A549 treated with CORT108297 at 1 μM for 4 hours (cell line): ENCODE data around the gene ITPKC. TPM values are rescaled to one million over a fixed set of nuclear protein-coding genes. Genes with fewer than 3 reads are reported as not detected.

Experiments
- total RNA-seq: library from RNA; stranded (reverse); fragments of 200-300 nt; extraction: Qiagen RNA extraction; gene quantifications from 5 replicates; pipeline ENCODE4 v1.2.3, GENCODE V29; 2022

ITPKC gene
- total RNA-seq, result 18.0 to 22.5 TPM (median 20.6 TPM) in 5 replicates

GRCh38 chr19:40716482-40717324 is at the start of gene ITPKC, which contains the start of gene COQ8B:
TSS of gene ITPKC (plus strand) at chr19:40717112. CDS start at chr19:40717136, 24 bp downstream.
TSS of gene COQ8B (minus strand) at chr19:40716886. CDS start at chr19:40714632, 2,254 bp downstream.

GRCh38 chr19:40690050-40690692 is 26.7 kb upstream of the ITPKC start, which contains the start of gene NUMBL:
TSS of gene NUMBL (minus strand) at chr19:40690651. CDS start at chr19:40690483, 168 bp downstream.

GRCh38 chr19:40750058-40750873 is 33.4 kb downstream of the ITPKC start, which contains the start of gene ACTMAP:
TSS of gene ACTMAP (minus strand) at chr19:40750477. CDS start at chr19:40749803, 674 bp downstream.

GRCh38 chr19:40750874-40751537 is 34.1 kb downstream of the ITPKC start, which contains the start of gene SNRPA:
TSS of gene SNRPA (plus strand) at chr19:40751203. CDS start at chr19:40751409, 206 bp downstream.

GRCh38 chr19:40774916-40775631 is 58.2 kb downstream of the ITPKC start, which contains the start of gene MIA:
TSS of gene MIA (plus strand) at chr19:40775521. CDS start at chr19:40775543, 22 bp downstream.

GRCh38 chr19:40777937-40778705 is 61.2 kb downstream of the ITPKC start, which contains the start of gene RAB4B:
TSS of gene RAB4B (plus strand) at chr19:40778247. CDS start at chr19:40778376, 129 bp downstream.

Other genes starting within 250 kb of the ITPKC start
- 102 to 155 TPM (median 145 TPM) in 5 replicates for gene SHKBP1, start 140.2 kb upstream of the ITPKC start, total RNA-seq
- gene LTBP4, start 115.7 kb upstream of the ITPKC start, total RNA-seq, result 42.1 to 73.1 TPM (median 63.4 TPM) in 5 replicates
- gene NUMBL, start 26.5 kb upstream of the ITPKC start, total RNA-seq, result 48.5 to 75.7 TPM (median 69.8 TPM) in 5 replicates
- 65.4 to 82.0 TPM (median 78.4 TPM) in 5 replicates for gene COQ8B, start 226 bp upstream of the ITPKC start, total RNA-seq
- 15.0 to 18.8 TPM (median 18.3 TPM) in 5 replicates for gene ACTMAP, start 33.4 kb downstream of the ITPKC start, total RNA-seq
- 155 to 192 TPM (median 160 TPM) in 5 replicates for gene SNRPA, start 34.1 kb downstream of the ITPKC start, total RNA-seq
- 0.57 TPM in 1 of 5 replicates, not detected in the others for gene MIA, start 58.4 kb downstream of the ITPKC start, total RNA-seq
- gene RAB4B, start 61.1 kb downstream of the ITPKC start, total RNA-seq, result 14.5 to 21.3 TPM (median 20.2 TPM) in 5 replicates
- gene EGLN2, start 82.1 kb downstream of the ITPKC start, total RNA-seq, result 66.7 to 94.6 TPM (median 91.9 TPM) in 5 replicates
- 0.10 TPM in 1 of 5 replicates, not detected in the others for gene CYP2A6, start 133.3 kb downstream of the ITPKC start, total RNA-seq
- not detected in 5 replicates for gene CYP2A7, start 165.1 kb downstream of the ITPKC start, total RNA-seq